ENCODE results near the gene CSRP3. TPM values are rescaled to one million over a fixed set of nuclear protein-coding genes. Genes with fewer than 3 reads are reported as not detected.

CSRP3 gene
- polyA plus RNA-seq, 1 donor from 2014 or later = not detected

DNA sequence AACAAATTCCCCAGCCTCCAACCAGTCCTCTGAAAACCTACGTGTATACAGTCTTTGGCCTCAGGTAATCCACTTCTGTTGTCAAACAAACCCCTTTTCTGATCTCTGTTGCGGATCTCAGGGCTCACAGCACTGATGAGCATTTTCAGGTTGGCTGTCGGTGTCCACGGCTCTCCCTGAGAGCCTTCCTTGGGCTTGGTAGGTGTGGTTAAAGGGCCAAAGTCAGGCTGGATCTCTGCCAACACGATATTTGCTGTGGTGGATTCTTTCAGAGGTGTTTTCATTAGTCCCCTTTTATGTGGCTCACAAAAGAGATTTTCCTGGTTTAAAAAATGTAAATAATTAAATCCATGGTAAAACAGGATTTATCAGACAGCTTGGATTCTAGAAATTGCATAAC lies 36.0 kb upstream of the CSRP3 start:
- Histone ChIP-seq H3K27ac (ENCODE audit: low read length) (no peak overlapping the region), H3K79me2 (replicated peaks; ENCODE audit: insufficient read depth, low read length) (no peaks in the 10 kb centered on the region), H3K9me2 (ENCODE audit: insufficient read depth, low read length) (no peaks in the 10 kb centered on the region), H3K4me3 (ENCODE audit: low read length) (no peak overlapping the region), H3K9ac (ENCODE audit: low read length) (no peak overlapping the region), H2AFZ (ENCODE audit: low read depth, low read length) (no peak overlapping the region), H3K4me2 (ENCODE audit: low read length) (no peak overlapping the region), H3K9me3 (ENCODE audit: low read length) (no peaks in the 10 kb centered on the region), H4K20me1 (ENCODE audit: insufficient read depth) (no peaks in the 10 kb centered on the region), H3F3A (ENCODE audit: insufficient read depth, low read length, poor library complexity, severe bottlenecking) (no peaks in the 10 kb centered on the region), H3K36me3 (ENCODE audit: insufficient read depth, low read length) (no peaks in the 10 kb centered on the region), H3K27me3 (ENCODE audit: insufficient read depth, low read depth, low read length) (peaks cover 23% of the 10 kb centered on the region)
- TF ChIP-seq EZH2 (IDR thresholded peaks at IDR 0.05; ENCODE audit: borderline replicate concordance, insufficient read depth, low read length, poor library complexity, severe bottlenecking) (no peak), SMC3 (conservative IDR thresholded peaks at IDR 0.05; ENCODE audit: poor library complexity) (no peak), POLR2AphosphoS5 (IDR thresholded peaks at IDR 0.05) (no peak), EP300 (conservative IDR thresholded peaks at IDR 0.05; ENCODE audit: poor library complexity, severe bottlenecking) (no peak), RAD21 (conservative IDR thresholded peaks at IDR 0.05) (no peak), MXI1 (conservative IDR thresholded peaks at IDR 0.05; ENCODE audit: poor library complexity, severe bottlenecking) (no peak), TAF1 (IDR thresholded peaks at IDR 0.05; ENCODE audit: low read depth) (no peak)
- TF ChIP-seq, protein P1, sequence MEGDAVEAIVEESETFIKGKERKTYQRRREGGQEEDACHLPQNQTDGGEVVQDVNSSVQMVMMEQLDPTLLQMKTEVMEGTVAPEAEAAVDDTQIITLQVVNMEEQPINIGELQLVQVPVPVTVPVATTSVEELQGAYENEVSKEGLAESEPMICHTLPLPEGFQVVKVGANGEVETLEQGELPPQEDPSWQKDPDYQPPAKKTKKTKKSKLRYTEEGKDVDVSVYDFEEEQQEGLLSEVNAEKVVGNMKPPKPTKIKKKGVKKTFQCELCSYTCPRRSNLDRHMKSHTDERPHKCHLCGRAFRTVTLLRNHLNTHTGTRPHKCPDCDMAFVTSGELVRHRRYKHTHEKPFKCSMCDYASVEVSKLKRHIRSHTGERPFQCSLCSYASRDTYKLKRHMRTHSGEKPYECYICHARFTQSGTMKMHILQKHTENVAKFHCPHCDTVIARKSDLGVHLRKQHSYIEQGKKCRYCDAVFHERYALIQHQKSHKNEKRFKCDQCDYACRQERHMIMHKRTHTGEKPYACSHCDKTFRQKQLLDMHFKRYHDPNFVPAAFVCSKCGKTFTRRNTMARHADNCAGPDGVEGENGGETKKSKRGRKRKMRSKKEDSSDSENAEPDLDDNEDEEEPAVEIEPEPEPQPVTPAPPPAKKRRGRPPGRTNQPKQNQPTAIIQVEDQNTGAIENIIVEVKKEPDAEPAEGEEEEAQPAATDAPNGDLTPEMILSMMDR (IDR thresholded peaks at IDR 0.05; ENCODE audit: poor library complexity, severe bottlenecking) = no peak
- TF ChIP-seq, protein P2, sequence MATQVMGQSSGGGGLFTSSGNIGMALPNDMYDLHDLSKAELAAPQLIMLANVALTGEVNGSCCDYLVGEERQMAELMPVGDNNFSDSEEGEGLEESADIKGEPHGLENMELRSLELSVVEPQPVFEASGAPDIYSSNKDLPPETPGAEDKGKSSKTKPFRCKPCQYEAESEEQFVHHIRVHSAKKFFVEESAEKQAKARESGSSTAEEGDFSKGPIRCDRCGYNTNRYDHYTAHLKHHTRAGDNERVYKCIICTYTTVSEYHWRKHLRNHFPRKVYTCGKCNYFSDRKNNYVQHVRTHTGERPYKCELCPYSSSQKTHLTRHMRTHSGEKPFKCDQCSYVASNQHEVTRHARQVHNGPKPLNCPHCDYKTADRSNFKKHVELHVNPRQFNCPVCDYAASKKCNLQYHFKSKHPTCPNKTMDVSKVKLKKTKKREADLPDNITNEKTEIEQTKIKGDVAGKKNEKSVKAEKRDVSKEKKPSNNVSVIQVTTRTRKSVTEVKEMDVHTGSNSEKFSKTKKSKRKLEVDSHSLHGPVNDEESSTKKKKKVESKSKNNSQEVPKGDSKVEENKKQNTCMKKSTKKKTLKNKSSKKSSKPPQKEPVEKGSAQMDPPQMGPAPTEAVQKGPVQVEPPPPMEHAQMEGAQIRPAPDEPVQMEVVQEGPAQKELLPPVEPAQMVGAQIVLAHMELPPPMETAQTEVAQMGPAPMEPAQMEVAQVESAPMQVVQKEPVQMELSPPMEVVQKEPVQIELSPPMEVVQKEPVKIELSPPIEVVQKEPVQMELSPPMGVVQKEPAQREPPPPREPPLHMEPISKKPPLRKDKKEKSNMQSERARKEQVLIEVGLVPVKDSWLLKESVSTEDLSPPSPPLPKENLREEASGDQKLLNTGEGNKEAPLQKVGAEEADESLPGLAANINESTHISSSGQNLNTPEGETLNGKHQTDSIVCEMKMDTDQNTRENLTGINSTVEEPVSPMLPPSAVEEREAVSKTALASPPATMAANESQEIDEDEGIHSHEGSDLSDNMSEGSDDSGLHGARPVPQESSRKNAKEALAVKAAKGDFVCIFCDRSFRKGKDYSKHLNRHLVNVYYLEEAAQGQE (IDR thresholded peaks at IDR 0.05; ENCODE audit: borderline replicate concordance) = no peak

DNA sequence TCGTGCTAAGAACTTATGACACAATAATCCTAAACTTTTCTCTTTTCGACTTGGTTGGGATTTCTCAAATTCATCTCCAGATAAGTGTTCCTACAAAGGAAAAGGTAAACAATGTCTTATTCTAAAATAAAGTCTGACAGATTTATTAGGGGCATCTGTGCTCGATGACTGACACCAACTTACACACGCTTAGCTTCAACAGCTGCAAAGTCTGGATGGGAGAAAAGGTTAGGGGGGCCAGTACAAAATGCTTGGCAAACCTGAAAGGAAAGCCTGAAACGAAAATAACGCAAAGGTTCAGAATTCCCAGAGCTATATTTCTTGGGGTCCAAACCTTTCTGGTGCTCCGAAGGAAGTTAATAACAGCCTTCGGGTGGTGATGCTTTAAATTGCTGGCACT lies 35.6 kb upstream of the CSRP3 start:
- Histone ChIP-seq H3K4me2 (ENCODE audit: low read length) (no peak overlapping the region), H3K27ac (ENCODE audit: low read length) (no peak overlapping the region), H3F3A (ENCODE audit: insufficient read depth, low read length, poor library complexity, severe bottlenecking) (no peaks in the 10 kb centered on the region), H4K20me1 (ENCODE audit: insufficient read depth) (no peaks in the 10 kb centered on the region), H3K9ac (ENCODE audit: low read length) (no peak overlapping the region), H3K36me3 (ENCODE audit: insufficient read depth, low read length) (no peaks in the 10 kb centered on the region), H3K27me3 (ENCODE audit: insufficient read depth, low read depth, low read length) (peaks cover 19% of the 10 kb centered on the region), H3K9me2 (ENCODE audit: insufficient read depth, low read length) (no peaks in the 10 kb centered on the region), H2AFZ (ENCODE audit: low read depth, low read length) (no peak overlapping the region), H3K4me3 (ENCODE audit: low read length) (no peak overlapping the region), H3K9me3 (ENCODE audit: low read length) (no peaks in the 10 kb centered on the region), H3K79me2 (replicated peaks; ENCODE audit: insufficient read depth, low read length) (no peaks in the 10 kb centered on the region)
- no peak for TF ChIP-seq POLR2AphosphoS5 (IDR thresholded peaks at IDR 0.05)
- TF ChIP-seq, protein P1 (IDR thresholded peaks at IDR 0.05; ENCODE audit: poor library complexity, severe bottlenecking) = no peak
- TF ChIP-seq TAF1 (IDR thresholded peaks at IDR 0.05; ENCODE audit: low read depth) = no peak
- no peak for TF ChIP-seq EP300 (conservative IDR thresholded peaks at IDR 0.05; ENCODE audit: poor library complexity, severe bottlenecking)
- TF ChIP-seq MXI1 (conservative IDR thresholded peaks at IDR 0.05; ENCODE audit: poor library complexity, severe bottlenecking) = no peak
- TF ChIP-seq EZH2 (IDR thresholded peaks at IDR 0.05; ENCODE audit: borderline replicate concordance, insufficient read depth, low read length, poor library complexity, severe bottlenecking) = no peak
- TF ChIP-seq RAD21 (conservative IDR thresholded peaks at IDR 0.05) = no peak
- TF ChIP-seq, protein P2 (IDR thresholded peaks at IDR 0.05; ENCODE audit: borderline replicate concordance) = no peak
- TF ChIP-seq SMC3 (conservative IDR thresholded peaks at IDR 0.05; ENCODE audit: poor library complexity) = no peak
